Psoas muscle (tissue), 8 donors: ENCODE measurements around the gene EFCAB5. TPM values are rescaled to one million over a fixed set of nuclear protein-coding genes. Genes with fewer than 3 reads are reported as not detected.
"Not testable (repeated sequence)": the region's sequence is repeated elsewhere in the genome, so short reads cannot be mapped to it uniquely, and the experiment has no call there.

Experiments
- ATAC-seq, 4 donors: fragments of 200-7000 bp; cut with Tn5 transposase; one replicate each; pipeline ENCODE4 v1.9.1; 2020; ENCODE audit warnings: moderate library complexity in 3 of 4, mild to moderate bottlenecking in 2 of 4
- DNase-seq, 2 donors: peaks; one replicate each; pipeline ENCODE4 v3.0.0-alpha.2; 2020
- H3K27ac ChIP-seq: fragments of 200-600 bp; one replicate; pipeline ENCODE4 v1.8.0; 2022
- H3K27me3 ChIP-seq, 3 donors: fragments of 200-600 bp in 1 of 3; one replicate each; pipeline versions ENCODE4 v1.6.1 to v1.8.0; 2013 to 2022; ENCODE audit warnings: low read length in 2 of 3, mild to moderate bottlenecking in 2 of 3, moderate library complexity in 1 of 3; ENCODE audit not compliant: insufficient read depth in 3 of 3
- H3K36me3 ChIP-seq, 2 donors: fragments of 200-600 bp in 1 of 2; one replicate each; pipeline versions ENCODE4 v1.6.1 to v1.8.0; 2013 to 2022; ENCODE audit warnings: low read depth in 1 of 2, mild to moderate bottlenecking in 1 of 2, moderate library complexity in 1 of 2; ENCODE audit not compliant: insufficient read depth in 1 of 2
- H3K4me1 ChIP-seq: fragments of 200-600 bp; one replicate; pipeline ENCODE4 v1.8.0; 2022
- H3K4me3 ChIP-seq: fragments of 200-600 bp; one replicate; pipeline ENCODE4 v1.8.0; 2022; ENCODE audit warnings: mild to moderate bottlenecking
- H3K9me3 ChIP-seq: fragments of 200-600 bp; one replicate; pipeline ENCODE4 v1.8.0; 2022
- WGBS, 3 donors: extraction: QIAGEN DNeasy Blood & Tissue Kit; methylation state at CpG; one replicate each; pipeline versions ENCODE4 v1.1.6 to v1.1.7; 2013; 5-methylcytosine and 5-hydroxymethylcytosine counted together
- intact Hi-C, 2 donors: fragments of 100-400 bp; cut with DNase I; formaldehyde crosslinking; loops; one replicate each; pipeline versions ENCODE4 v1.11.0 to v1.14.2; 2022
- polyA plus RNA-seq, 3 donors: library from polyadenylated mRNA; stranded (reverse); fragments of 200-250 nt; gene quantifications; one replicate each; pipeline ENCODE4 v1.2.3, GENCODE V29; 2013
- total RNA-seq, 4 donors: library from RNA; stranded (reverse); fragmentation: NEBNext Ultra II Directional in 2 of 4; extraction: Animal tissue kit (Norgen Biotek cat#: 25700) in 2 of 4; gene quantifications; one replicate each; pipeline versions ENCODE4 v1.2.1 to v1.2.4, GENCODE V29; 2021 to 2023
- TF ChIP-seq, protein P1 (sequence below): fragments of 200-600 bp; IDR thresholded peaks from one replicate; pipeline ENCODE4 v1.8.0; 2022; ENCODE audit warnings: antibody characterized with exemption
- donor health status: healthy with polysubstance abuse.
- donor health status: DM: no; HTN: no; CAD: no; lungs with moderate emphysema.
- donor health status: Bipolar disorder and iron deficiency.
- donor health status: healthy.
- donor health status: DM: yes; HTN: yes; CAD: no.
- donor health status: DM: no; HTN: no; CAD: no.
- donor health status: DM: no; HTN: no; CAD: no.
- donor health status: DM: yes; HTN: yes; CAD: no.

EFCAB5 gene
- total and polyA plus RNA-seq, 7 donors: 0.10 to 0.67 (median 0.17) TPM; not detected in 4

- intact Hi-C loops: loop anchor here (1.0 to 10.0 kb wide), 4 partner anchors 121 to 347 kb away; partner anchors contain the start of genes CORO6 (in 1 of the 2) and GIT1 (in 1 of the 2)
- peaks cover 37% of the 10 kb centered on the region for H3K4me1 ChIP-seq
- H3K36me3 ChIP-seq: no peaks in the 10 kb centered on the region
- ATAC-seq (peak; percentile 62 to 70 (median 66)), DNase-seq (peak; percentile 32 to 64)
- H3K27me3 ChIP-seq: no peaks in the 10 kb centered on the region
- H3K27ac ChIP-seq: peak overlapping the region; percentile 90
- WGBS, 3 donors: 0 to 1% (median 0%) methylated on average over 3 of the region's 3 CpGs
- TF ChIP-seq, protein P1, sequence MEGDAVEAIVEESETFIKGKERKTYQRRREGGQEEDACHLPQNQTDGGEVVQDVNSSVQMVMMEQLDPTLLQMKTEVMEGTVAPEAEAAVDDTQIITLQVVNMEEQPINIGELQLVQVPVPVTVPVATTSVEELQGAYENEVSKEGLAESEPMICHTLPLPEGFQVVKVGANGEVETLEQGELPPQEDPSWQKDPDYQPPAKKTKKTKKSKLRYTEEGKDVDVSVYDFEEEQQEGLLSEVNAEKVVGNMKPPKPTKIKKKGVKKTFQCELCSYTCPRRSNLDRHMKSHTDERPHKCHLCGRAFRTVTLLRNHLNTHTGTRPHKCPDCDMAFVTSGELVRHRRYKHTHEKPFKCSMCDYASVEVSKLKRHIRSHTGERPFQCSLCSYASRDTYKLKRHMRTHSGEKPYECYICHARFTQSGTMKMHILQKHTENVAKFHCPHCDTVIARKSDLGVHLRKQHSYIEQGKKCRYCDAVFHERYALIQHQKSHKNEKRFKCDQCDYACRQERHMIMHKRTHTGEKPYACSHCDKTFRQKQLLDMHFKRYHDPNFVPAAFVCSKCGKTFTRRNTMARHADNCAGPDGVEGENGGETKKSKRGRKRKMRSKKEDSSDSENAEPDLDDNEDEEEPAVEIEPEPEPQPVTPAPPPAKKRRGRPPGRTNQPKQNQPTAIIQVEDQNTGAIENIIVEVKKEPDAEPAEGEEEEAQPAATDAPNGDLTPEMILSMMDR: peak; percentile 85
- no peaks in the 10 kb centered on the region for H3K9me3 ChIP-seq
- H3K4me3 ChIP-seq: peak overlapping the region; percentile 75
Observed at GRCh38 chr17:29931231-29931932, 10.1 kb upstream of the EFCAB5 start.

- no peak overlapping the region for H3K4me3 ChIP-seq
- TF ChIP-seq, protein P1: no peak
- 44 to 51% (median 47%) methylated on average over 2 of the region's 2 CpGs for WGBS, 3 donors
- no peak for DNase-seq
- no peaks in the 10 kb centered on the region for H3K27me3 ChIP-seq
- no peak for ATAC-seq
- H3K27ac ChIP-seq: no peak overlapping the region
- H3K4me1 ChIP-seq: peaks cover 18% of the 10 kb centered on the region
- intact Hi-C loops: loop anchor here in 1 of 2 donors (5.0 to 10.0 kb wide), 2 partner anchors 311 to 349 kb away; partner anchors contain the start of genes CORO6 and GIT1
- H3K36me3 ChIP-seq: no peaks in the 10 kb centered on the region
- no peaks in the 10 kb centered on the region for H3K9me3 ChIP-seq
Observed at GRCh38 chr17:29933379-29933778, 8.1 kb upstream of the EFCAB5 start.

DNA sequence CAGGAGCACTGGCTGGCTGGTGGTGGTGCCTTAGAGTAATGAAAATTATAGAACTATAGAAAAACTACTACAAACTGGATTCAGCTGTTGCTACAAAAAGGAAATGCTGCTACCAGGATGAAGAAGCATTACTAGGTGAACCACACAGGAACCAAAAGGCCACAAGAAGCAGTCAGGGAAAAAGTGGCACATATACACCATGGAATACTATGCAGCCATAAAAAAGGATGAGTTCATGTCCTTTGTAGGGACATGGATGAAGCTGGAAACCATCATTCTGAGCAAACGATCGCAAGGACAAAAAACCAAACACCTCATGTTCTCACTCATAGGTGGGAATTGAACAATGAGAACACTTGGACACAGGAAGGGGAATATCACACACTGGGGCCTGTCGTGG lies 5.5 kb upstream of the EFCAB5 start:
- not testable (repeated sequence) for H3K27me3 ChIP-seq, DNase-seq, H3K27ac ChIP-seq, H3K4me1 ChIP-seq, H3K4me3 ChIP-seq, H3K9me3 ChIP-seq, ATAC-seq, H3K36me3 ChIP-seq
- intact Hi-C loops: loop anchor here in 1 of 2 donors (10.0 kb wide), 1 partner anchor 351 kb away; the partner anchor contains the start of gene GIT1
- 88 to 100% (median 91%) methylated on average over 3 of the region's 3 CpGs for WGBS, 3 donors

GRCh38 chr17:29936724-29937123 lies 4.7 kb upstream of the EFCAB5 start:
- WGBS, 3 donors: 75 to 91% (median 75%) methylated on average over 2 of the region's 2 CpGs
- intact Hi-C loops: loop anchor here in 1 of 2 donors (10.0 kb wide), 1 partner anchor 352 kb away; the partner anchor contains the start of gene GIT1

DNA sequence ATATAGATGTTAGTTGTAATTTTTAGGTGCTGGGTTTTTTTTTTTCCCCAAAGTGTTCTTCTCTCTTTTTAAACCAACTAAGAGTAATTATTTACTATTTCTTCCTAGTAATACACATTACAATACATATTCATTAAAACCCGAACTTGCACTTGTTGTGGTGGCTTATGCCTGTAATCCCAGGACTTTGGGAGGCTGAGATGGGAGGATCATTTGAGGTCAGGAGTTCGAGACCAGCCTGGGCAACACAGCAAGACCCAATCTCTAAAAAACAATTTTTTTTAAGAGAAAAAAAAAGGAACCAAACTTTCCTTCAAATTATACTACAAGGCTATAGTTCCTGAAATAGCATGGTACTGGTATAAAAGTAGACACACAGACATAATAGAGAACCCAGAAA lies 3.8 kb downstream of the EFCAB5 start:
- intact Hi-C loops: no loop called here
- TF ChIP-seq, protein P1: no peak
- Histone ChIP-seq H3K4me3 (no peak overlapping the region), H3K36me3 (no peaks in the 10 kb centered on the region), H3K4me1 (no peaks in the 10 kb centered on the region), H3K27me3 (no peaks in the 10 kb centered on the region), H3K27ac (no peak overlapping the region), H3K9me3 (no peaks in the 10 kb centered on the region)
- DNase-seq (no peak), ATAC-seq (no peak)
- WGBS, 3 donors: 92 to 94% (median 93%) methylated on average over 2 of the region's 2 CpGs

More at GRCh38 chr17:29936724-29937123, 4.7 kb upstream of the EFCAB5 start:
- Histone ChIP-seq H3K4me1 (peaks cover 1% of the 10 kb centered on the region), H3K36me3 (no peaks in the 10 kb centered on the region), H3K9me3 (no peaks in the 10 kb centered on the region), H3K27ac (no peak overlapping the region), H3K27me3 (no peaks in the 10 kb centered on the region), H3K4me3 (no peak overlapping the region)
- ATAC-seq (no peak), DNase-seq (no peak)
- TF ChIP-seq, protein P1: no peak
